GM21528 (cell line): ENCODE measurements around the gene BPGM.
"Not testable (repeated sequence)": the region's sequence is repeated elsewhere in the genome, so short reads cannot be mapped to it uniquely, and the experiment has no call there.

Experiments used
- ATAC-seq: cut with Tn5 transposase; IDR thresholded peaks from one replicate; pipeline ENCODE4 v1.9.1; 2021; ENCODE audit warnings: mild to moderate bottlenecking, moderate library complexity; ENCODE audit not compliant: unreplicated experiment, low FRiP score

Gene BPGM

GRCh38 chr7:134630893-134631292 lies 15.8 kb upstream of the BPGM start:
- no peak for ATAC-seq

- ATAC-seq, result no peak
Measured at GRCh38 chr7:134632052-134632451, 14.6 kb upstream of the BPGM start.

GRCh38 chr7:134632937-134633540 lies 13.6 kb upstream of the BPGM start:
- no peak for ATAC-seq

GRCh38 chr7:134636008-134636449 lies 10.6 kb upstream of the BPGM start:
- ATAC-seq, result peak; percentile 92

- ATAC-seq, result no peak
Measured at GRCh38 chr7:134637441-134637840, 9.2 kb upstream of the BPGM start.

GRCh38 chr7:134637934-134638719 lies 8.5 kb upstream of the BPGM start:
- ATAC-seq, result no peak

GRCh38 chr7:134639061-134639460 lies 7.6 kb upstream of the BPGM start:
- ATAC-seq, result no peak

GRCh38 chr7:134639683-134640279 lies 6.9 kb upstream of the BPGM start:
- ATAC-seq, result no peak

- no peak for ATAC-seq
Measured at GRCh38 chr7:134640842-134641715, 5.6 kb upstream of the BPGM start.

GRCh38 chr7:134641981-134642380 lies 4.7 kb upstream of the BPGM start:
- ATAC-seq, result not testable (repeated sequence)

GRCh38 chr7:134643131-134643530 lies 3.5 kb upstream of the BPGM start:
- no peak for ATAC-seq

GRCh38 chr7:134645478-134645877 lies 1.2 kb upstream of the BPGM start:
- no peak for ATAC-seq

GRCh38 chr7:134645935-134646334 lies 718 bp upstream of the BPGM start:
- ATAC-seq, result no peak

- no peak for ATAC-seq
Measured at GRCh38 chr7:134648456-134648855, 1.8 kb downstream of the BPGM start.

GRCh38 chr7:134649226-134649775 lies 2.6 kb downstream of the BPGM start:
- no peak for ATAC-seq

- ATAC-seq, result no peak
Measured at GRCh38 chr7:134651991-134652390, 5.3 kb downstream of the BPGM start.

GRCh38 chr7:134654104-134654775 lies 7.6 kb downstream of the BPGM start:
- no peak for ATAC-seq

- no peak for ATAC-seq
Measured at GRCh38 chr7:134657526-134657925, 10.9 kb downstream of the BPGM start.

GRCh38 chr7:134660242-134660785 lies 13.7 kb downstream of the BPGM start:
- ATAC-seq, result no peak

GRCh38 chr7:134660961-134661376 lies 14.3 kb downstream of the BPGM start:
- ATAC-seq, result no peak
